ENCODE results near the gene RPS21. TPM values are rescaled to one million over a fixed set of nuclear protein-coding genes. Genes with fewer than 3 reads are reported as not detected.
A peak's percentile ranks its signal among the peaks of the same experiment; 100 is the strongest.

The RPS21 gene
- total and polyA plus RNA-seq, 2 of the 13 experiments (the other 11 are each of a cell fraction or from before 2014, with no cell fraction given): 2,647 to 11,063 TPM

- TF ChIP-seq ZBTB40 (IDR thresholded peaks at IDR 0.05) (no peak), ZBTB40 (CRISPR knock-in tag; IDR thresholded peaks at IDR 0.05) (no peak), THAP7 (CRISPR knock-in tag; IDR thresholded peaks at IDR 0.05) (no peak), ZNF607 (CRISPR knock-in tag; IDR thresholded peaks at IDR 0.05; ENCODE audit: borderline replicate concordance) (no peak), KDM5B (CRISPR knock-in tag; IDR thresholded peaks at IDR 0.05; ENCODE audit: borderline replicate concordance) (no peak), ZBTB20 (CRISPR knock-in tag; IDR thresholded peaks at IDR 0.05; ENCODE audit: borderline replicate concordance, low read depth) (no peak), MIER2 (CRISPR knock-in tag; IDR thresholded peaks at IDR 0.05) (no peak), DDIT3 (CRISPR knock-in tag; IDR thresholded peaks at IDR 0.05) (no peak), DMAP1 (CRISPR knock-in tag; IDR thresholded peaks at IDR 0.05) (no peak), SP4 (CRISPR knock-in tag; IDR thresholded peaks at IDR 0.05) (no peak), AKNA (CRISPR knock-in tag; IDR thresholded peaks at IDR 0.05; ENCODE audit: borderline replicate concordance) (no peak), AGO2 (optimal IDR thresholded peaks at IDR 0.05; ENCODE audit: low read depth, low read length) (peak; percentile 96), ZNF552 (CRISPR knock-in tag; IDR thresholded peaks at IDR 0.05; ENCODE audit: borderline replicate concordance) (no peak)
These were observed 4.5 kb downstream of the RPS21 start (continued) for GRCh38 chr20:62391165-62392076.

Data from HepG2 (cell line).